GM21447 (cell line): ENCODE results near the gene CSF2.

Experiments
- ATAC-seq: cut with Tn5 transposase; IDR thresholded peaks from one replicate; pipeline ENCODE4 v1.9.1; 2021; ENCODE audit not compliant: unreplicated experiment

The CSF2 gene

DNA sequence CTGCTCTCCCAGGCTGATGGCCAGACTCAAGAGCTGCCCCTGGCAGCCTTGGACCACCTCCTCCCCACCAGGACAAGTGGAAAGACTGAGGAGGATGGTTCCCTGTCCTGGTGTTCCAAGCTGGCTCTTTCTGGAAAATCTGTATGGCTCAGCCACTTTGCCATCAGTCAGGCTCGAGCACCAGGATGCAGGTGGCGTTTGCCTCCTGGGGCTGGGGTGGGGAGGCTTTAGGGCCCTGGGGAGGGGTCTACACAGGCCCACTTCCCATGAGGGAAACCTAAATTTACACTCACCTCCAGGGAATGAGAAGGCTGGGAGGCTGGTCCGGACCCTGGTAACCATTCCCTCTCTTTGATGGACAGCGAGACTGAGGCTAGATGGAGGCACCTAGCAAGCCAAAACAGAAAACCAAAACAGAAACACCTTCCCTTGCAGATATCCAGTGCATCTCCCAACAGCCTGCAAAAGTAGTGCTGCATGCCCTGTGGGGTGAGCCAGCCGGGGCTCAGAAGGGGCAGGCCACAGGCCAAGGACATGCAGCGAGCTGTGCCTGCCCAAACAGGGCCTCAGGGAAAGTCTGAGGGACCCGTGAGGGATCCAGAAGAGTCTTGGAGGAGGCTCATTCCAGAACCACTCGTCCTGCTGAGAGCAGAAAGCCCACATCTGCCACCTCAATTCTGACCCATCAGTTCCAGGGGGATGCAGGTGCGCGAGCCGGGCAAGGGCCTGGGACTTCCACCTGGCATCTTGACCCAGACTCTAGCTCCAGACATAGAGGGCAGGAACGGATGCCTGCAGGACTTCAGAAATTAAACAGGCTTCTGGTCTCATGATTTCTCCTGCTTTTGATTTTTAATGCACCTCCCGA is 5.4 kb upstream of the CSF2 start:
- ATAC-seq = no peak

DNA sequence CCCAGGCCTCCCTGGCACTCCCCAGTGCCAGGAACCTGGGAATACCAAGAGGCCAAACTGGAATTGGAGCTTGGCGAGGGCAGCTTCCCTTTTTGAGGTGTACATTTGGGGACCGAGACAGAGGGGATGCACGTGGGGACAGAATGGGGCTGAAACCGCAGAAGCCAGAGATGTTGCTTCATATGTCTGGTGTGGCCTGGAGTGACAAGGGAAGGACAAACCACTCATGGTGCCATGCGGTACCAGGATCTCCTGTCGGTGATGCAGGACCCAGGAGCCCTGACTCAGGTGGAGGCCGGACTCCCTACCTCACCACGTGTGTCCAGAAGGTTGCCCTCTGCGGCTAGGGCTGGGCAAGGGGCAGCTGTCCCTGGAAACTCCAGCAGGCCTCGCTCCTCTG is 4.0 kb upstream of the CSF2 start:
- ATAC-seq = no peak

DNA sequence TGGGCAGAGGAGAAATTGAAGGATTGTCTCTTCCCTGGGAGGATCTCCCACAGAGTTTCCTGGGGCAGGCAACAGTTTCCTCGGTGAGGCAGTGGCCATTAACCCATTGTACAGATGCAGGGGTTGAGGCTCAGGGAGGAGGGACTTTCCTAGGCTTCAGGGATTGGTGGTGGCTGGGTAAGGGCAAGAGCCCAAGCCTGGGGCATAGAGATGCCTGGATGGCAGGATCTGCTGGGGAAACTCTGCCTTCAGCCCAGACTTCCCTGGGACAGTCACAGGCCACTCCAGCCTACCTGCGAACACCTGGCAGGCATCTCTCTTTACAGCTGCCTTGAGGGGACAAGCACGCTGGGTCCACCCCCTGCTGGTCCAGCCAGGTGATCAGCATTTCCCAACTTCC is 3.6 kb upstream of the CSF2 start:
- no peak for ATAC-seq

DNA sequence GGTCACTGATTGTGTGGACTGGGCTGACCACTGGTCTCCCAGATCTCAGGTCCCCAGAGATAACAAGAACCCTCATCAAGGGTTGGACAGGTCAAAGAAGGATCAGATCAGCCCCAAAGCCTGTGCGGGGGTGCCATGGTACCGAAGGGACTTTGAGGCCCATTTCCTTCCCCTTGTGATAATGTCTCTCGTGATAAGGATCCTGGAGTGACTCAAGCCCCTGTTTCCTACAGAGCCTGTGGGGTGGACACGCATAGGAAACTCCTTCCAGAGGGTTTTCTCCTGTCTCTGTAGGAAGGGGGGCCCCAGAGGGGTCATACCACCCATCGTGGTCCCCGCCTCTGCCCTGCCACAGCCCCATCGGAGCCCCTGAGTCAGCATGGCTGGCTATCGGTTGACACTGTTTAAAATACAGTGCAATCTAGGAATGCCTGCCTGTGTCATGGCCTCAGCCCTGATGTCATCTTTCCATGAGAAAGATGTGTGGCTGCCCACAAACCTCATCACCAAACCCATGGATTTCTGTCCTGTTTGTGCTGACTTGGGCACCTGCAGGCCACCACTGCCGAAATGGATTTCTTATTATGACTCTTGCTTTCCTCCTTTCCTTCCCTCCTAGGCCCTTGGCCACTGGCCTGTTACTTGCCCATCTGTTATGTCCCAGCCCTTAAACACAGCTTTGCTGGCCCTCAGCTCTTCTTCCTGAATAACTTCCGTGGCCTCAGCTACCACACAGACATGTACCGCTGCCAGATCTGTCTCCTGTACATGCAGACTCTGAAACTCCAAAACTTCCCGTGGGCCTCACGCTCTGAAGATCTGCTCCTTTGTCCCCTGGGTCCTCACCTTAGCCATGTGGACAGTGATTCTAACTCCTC is 2.9 kb upstream of the CSF2 start:
- no peak for ATAC-seq

DNA sequence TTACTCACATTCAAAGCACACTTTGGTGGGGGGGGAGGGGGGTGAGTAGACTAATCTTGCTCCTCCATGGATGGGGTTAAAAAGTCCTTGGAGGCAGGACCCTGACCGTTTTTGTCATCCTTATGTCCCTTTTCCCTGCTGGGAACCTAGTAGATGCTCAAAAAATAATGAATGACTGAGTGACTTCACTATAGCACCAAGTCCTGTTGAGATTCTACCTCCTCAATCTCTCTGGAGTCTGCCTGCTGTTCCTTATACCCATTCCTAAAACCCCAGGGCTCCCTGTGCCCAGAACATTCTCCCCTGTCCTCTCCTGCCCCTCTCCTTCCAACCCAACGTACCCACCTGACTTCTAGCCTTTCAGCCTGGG is 2.3 kb upstream of the CSF2 start:
- ATAC-seq = no peak

DNA sequence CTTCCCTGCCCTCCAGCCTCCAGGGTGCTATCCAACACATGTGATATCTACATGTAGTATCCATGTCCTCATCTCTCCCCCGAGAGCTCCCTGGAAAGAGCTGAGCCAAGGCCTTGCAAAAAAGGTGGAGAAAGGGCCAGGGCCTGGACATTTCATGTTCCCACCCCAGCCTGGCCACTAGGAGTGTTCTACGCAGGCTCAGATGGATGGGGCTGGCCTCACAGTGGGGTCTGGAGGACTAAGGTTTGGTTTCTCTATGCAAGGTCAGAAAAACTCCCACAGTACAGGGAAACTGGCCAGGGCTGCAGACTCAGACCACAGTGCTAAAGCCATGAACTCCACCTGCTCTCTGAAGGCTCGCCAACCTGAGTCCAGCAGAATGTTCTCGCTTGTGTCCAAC is 1.5 kb upstream of the CSF2 start:
- no peak for ATAC-seq

DNA sequence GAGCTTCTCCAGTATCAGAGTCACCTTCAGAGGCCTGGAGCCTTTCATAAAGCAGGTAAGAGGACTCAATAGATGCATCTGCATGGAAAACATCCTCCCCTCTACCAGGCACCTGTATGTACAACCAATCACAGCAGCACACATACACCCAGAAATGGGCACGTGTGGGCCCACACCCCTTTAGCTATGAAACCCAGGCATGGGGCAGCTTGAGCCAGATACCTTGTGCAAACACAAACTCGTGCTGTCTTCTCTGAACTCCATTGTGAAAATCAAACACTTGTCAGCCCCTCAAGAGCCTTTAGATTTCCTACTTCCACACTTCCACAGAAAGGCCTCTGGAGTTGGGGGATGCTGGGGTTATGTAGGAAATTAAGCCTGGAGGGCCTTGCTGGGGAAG is 1.1 kb upstream of the CSF2 start:
- ATAC-seq = no peak

DNA sequence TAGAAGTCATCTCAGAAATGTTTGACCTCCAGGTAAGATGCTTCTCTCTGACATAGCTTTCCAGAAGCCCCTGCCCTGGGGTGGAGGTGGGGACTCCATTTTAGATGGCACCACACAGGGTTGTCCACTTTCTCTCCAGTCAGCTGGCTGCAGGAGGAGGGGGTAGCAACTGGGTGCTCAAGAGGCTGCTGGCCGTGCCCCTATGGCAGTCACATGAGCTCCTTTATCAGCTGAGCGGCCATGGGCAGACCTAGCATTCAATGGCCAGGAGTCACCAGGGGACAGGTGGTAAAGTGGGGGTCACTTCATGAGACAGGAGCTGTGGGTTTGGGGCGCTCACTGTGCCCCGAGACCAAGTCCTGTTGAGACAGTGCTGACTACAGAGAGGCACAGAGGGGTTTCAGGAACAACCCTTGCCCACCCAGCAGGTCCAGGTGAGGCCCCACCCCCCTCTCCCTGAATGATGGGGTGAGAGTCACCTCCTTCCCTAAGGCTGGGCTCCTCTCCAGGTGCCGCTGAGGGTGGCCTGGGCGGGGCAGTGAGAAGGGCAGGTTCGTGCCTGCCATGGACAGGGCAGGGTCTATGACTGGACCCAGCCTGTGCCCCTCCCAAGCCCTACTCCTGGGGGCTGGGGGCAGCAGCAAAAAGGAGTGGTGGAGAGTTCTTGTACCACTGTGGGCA is 642 bp downstream of the CSF2 start:
- no peak for ATAC-seq

DNA sequence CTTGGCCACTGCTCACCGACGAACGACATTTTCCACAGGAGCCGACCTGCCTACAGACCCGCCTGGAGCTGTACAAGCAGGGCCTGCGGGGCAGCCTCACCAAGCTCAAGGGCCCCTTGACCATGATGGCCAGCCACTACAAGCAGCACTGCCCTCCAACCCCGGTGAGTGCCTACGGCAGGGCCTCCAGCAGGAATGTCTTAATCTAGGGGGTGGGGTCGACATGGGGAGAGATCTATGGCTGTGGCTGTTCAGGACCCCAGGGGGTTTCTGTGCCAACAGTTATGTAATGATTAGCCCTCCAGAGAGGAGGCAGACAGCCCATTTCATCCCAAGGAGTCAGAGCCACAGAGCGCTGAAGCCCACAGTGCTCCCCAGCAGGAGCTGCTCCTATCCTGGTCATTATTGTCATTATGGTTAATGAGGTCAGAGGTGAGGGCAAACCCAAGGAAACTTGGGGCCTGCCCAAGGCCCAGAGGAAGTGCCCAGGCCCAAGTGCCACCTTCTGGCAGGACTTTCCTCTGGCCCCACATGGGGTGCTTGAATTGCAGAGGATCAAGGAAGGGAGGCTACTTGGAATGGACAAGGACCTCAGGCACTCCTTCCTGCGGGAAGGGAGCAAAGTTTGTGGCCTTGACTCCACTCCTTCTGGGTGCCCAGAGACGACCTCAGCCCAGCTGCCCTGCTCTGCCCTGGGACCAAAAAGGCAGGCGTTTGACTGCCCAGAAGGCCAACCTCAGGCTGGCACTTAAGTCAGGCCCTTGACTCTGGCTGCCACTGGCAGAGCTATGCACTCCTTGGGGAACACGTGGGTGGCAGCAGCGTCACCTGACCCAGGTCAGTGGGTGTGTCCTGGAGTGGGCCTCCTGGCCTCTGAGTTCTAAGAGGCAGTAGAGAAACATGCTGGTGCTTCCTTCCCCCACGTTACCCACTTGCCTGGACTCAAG is 1.5 kb downstream of the CSF2 start:
- no peak for ATAC-seq

DNA sequence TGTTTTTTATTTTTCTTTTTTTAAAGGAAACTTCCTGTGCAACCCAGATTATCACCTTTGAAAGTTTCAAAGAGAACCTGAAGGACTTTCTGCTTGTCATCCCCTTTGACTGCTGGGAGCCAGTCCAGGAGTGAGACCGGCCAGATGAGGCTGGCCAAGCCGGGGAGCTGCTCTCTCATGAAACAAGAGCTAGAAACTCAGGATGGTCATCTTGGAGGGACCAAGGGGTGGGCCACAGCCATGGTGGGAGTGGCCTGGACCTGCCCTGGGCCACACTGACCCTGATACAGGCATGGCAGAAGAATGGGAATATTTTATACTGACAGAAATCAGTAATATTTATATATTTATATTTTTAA is 2.1 kb downstream of the CSF2 start:
- no peak for ATAC-seq

DNA sequence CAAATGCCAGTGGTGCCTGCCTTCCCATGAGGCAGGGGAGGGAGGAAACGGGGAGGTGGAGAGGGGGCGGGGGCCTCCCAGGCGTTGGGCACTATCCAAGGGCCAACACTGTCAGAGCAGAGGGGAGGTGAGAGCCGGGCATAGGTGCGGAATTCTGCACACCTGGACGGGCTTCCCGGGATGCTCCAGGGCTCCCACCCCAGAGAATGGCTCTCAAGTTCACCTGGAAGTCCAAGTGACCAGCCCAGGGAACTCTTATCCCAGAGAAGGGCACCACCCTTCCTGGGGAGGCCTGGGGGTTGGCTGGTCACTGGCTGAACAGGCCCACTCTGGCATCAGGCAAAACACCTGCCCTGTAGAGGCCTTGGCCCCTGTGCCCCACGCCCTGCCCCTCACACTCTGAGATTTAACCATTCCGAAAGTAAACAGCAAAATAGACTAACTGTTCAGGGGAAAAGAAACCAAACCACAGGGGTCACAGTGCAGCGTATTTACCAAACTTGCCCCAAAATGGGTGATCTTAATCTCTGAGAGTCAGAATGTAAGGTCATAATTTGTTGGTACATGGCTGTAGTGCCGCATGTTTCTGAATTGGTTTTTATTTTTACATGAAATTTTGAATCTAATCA is 2.7 kb downstream of the CSF2 start:
- no peak for ATAC-seq

DNA sequence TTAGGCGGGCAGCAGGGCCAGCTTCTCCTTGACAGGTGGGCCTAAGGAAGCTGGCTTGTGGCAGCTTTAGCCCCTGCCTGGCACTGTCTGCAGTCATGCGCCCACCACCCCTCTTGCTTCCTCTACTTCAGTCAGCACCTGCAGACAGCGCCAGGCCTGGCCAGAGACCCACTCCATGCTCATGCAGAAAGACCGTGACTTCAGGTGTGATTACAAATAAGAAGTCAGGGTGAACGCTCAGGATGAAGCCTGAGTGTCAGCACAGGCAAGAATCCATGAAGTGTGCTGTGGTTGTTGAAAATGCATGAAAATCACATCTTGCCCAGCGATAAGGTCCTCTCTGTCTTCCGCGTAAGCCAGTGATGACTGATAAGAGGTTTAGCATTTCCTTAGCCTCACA is 3.4 kb downstream of the CSF2 start:
- no peak for ATAC-seq

DNA sequence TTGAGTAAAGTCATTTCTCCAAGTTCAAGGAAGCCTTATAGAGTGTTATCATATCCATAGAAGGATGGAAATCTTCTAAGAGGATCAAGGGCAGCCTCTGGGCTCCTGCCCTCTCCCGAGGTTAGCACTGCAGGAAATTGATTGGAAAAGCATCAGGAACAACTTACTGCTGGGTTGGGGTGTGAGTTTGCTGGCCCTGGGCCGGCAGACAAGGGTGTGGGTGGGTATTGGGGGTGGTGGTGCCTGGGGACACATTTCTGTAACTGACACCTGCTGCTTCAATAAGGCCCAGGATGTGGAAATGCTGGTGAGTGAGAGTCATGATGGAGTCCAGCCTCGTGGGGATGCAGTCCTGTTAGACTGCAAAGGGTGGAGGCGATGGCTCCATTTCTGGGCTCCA is 5.5 kb downstream of the CSF2 start:
- no peak for ATAC-seq

DNA sequence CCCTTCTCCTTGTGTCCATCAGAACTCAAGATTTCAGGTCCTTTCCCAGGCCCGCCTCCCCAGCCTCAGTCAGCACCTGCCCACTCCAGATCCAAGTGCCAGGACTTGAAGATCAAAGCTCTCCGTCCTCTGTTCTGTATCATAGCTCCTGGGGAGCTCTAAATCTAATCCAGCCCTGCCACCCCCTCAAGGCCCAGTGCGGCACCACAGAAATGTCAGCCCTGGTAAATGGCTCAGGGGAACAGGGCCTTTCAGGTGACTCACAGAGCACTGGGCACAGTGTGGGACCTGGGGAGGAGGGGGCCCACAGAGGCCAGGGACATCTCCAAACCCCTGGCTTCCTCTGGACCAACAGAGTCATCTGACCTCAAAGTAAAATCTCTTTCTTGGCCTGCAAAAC is 6.0 kb downstream of the CSF2 start:
- no peak for ATAC-seq

DNA sequence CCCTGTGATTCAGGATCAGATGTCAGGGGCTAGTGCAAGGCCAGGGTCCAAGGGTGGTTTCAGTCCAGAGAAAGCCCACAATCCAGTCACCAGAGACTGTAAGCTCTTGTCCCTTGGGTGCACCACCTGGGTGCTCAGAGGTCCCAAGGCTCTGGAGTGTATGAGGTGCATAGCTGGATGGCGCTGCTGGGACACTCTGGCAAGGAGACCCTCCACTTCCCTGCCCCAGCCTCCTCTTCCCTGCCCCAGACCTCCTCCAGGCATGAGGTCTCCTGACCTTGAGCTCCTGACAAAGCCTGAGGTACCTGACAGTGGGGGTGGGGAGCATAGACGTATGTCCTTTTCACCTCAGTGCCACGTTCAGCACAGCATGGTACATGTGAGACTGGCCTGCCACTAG is 7.0 kb downstream of the CSF2 start:
- ATAC-seq = no peak

DNA sequence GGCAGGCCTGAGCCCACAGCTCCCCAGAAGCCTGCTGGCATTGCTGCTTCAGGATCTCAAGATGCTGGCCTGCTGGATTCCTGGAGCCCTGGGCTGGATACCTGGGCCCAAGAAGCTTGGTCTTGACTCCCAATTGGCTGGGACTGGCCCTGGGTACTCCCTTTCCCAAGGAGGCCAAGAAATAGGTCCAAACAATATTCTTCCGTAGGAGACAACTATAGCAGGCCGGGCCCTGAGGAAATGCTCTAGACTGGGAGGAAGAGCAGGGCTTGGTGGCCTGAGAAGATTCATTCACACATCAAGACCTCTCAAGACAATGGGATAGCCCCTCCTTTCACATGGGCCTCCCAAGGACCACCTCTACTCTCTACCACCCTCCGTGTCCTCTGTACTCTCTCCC is 7.9 kb downstream of the CSF2 start:
- no peak for ATAC-seq

DNA sequence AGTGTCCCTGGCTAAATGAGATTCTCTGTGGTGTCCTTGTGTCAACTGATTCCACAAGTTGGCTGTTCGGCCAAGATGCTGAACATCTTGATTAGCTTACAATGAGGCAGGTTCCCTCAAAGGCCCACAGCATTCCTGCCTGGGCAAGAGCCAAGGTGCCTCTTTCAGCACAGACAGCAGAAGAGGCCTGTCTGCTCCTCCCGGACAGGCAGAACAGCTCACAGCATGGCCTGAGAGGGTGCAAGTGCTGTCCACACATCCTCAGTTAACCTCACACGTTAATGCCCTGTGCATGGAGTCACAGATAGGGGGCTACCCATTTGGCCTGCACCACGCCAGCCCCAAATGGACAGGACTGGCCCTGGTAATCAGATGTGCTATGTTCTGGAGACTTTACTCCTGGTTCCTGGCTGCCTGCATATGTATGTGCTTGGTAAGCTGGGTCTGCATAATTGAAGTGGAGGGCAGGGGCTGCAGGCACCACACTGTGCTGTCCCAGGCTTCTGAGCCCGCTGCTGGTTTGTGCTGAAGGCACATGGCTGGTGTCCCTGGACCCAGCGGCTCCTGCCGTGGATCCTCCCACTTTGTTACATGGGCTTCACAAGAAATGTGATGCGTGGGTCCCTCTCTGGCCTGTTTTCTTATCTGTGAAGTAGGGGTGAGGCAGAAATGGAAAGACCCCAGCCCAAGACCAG is 8.9 kb downstream of the CSF2 start:
- ATAC-seq = no peak

DNA sequence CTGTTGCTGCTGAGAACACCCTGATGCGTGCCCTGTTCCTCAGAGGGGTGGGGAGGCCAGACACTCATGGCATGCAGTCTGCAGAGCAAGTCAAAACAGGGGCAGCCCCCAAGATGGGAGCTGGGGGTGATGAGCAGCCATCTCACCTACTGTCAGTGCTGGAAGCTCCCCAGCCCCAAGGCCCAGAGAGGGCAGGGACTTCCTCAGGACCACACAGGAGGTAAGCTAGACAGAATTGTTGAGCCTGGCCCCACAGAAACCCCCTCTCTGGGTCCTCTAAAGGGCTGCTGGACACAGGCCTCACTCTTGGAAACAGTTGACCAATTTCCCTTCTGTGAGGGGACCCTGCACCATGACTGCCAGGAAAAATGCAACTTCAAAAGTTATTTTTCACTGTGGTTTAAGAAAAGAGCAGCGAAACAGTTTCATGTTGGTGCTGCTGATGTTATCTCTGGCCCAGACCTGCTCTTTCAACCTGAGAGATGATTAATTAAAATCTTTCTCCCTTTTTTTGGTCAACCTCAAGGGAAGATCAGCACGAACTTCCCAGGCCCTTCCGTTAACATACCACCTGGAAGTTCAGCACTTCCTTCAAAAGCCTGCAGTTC is 9.6 kb downstream of the CSF2 start:
- no peak for ATAC-seq

DNA sequence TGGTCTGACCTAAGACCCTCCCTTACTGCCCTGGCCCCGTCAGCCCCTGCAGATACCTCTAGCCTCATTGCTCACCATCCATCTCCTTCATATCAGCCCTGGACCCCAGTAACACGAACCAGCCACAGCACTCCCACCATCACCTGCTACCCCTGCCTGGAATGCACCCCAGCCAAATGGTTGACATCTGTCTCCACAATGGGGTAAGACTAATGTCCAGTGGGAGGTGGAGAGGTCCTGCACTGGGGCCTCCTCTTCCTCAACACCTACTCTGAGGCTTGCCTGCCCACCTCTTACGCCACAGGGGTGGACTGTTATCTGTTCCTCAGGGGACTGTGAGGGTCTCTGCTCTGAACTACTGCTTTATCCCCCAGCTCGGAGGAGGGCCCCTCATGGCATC is 12.1 kb downstream of the CSF2 start:
- ATAC-seq = no peak
